22Rv1 (cell line): ENCODE measurements around the gene KIRREL3.

Experiments used
- CTCF ChIP-seq: fragments of 450-650 bp; IDR thresholded peaks from 2 replicates; pipeline ENCODE4 v1.5.1; 2017; ENCODE audit warnings: mild to moderate bottlenecking
- ZFX ChIP-seq: fragments of 450-650 bp; IDR thresholded peaks from 2 replicates; pipeline ENCODE4 v1.6.1; 2017; ENCODE audit warnings: antibody characterized with exemption, borderline replicate concordance

GRCh38 chr11:126725043-126725442 lies 275.5 kb downstream of the KIRREL3 start:
- TF ChIP-seq CTCF (no peak), ZFX (no peak)
